ENCODE data around the gene ARID1B.

DNA sequence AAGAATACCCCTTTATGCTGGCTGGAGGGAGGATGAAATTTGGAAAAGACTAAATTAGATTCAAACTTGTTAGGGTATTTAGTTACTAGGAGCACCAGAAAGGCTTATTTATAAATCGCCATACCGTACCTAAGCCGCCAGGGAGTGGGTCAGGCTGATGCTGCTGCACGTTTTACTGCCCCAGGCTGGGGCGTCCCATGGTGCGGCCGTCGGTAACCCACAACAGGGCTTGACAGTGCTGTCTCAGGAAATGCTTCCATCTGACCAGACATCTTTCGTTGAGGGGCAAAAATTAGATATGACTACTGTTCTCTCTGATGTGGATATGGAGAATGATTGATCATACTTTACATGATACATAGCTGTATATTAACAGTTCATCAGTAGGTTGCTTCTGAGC, 52.9 kb downstream of the ARID1B start:
- TF ChIP-seq SP1 (IDR thresholded peaks at IDR 0.05; ENCODE audit: low read depth), result no peak
- TF ChIP-seq, protein P1, sequence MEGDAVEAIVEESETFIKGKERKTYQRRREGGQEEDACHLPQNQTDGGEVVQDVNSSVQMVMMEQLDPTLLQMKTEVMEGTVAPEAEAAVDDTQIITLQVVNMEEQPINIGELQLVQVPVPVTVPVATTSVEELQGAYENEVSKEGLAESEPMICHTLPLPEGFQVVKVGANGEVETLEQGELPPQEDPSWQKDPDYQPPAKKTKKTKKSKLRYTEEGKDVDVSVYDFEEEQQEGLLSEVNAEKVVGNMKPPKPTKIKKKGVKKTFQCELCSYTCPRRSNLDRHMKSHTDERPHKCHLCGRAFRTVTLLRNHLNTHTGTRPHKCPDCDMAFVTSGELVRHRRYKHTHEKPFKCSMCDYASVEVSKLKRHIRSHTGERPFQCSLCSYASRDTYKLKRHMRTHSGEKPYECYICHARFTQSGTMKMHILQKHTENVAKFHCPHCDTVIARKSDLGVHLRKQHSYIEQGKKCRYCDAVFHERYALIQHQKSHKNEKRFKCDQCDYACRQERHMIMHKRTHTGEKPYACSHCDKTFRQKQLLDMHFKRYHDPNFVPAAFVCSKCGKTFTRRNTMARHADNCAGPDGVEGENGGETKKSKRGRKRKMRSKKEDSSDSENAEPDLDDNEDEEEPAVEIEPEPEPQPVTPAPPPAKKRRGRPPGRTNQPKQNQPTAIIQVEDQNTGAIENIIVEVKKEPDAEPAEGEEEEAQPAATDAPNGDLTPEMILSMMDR (IDR thresholded peaks at IDR 0.05 in 2 of 3, conservative IDR thresholded peaks at IDR 0.05 in 1 of 3; ENCODE audit: borderline replicate concordance in 1 of 3, insufficient read depth in 1 of 3, low read depth in 2 of 3, low read length in 2 of 3), result no peak
- TF ChIP-seq ZNF274 (IDR thresholded peaks at IDR 0.05; ENCODE audit: low read depth, low read length), result no peak
- TF ChIP-seq, protein P2, sequence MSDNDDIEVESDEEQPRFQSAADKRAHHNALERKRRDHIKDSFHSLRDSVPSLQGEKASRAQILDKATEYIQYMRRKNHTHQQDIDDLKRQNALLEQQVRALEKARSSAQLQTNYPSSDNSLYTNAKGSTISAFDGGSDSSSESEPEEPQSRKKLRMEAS (IDR thresholded peaks at IDR 0.05), result no peak
- TF ChIP-seq POLR2A (IDR thresholded peaks at IDR 0.05; ENCODE audit: borderline replicate concordance, extremely low read depth, insufficient read depth, insufficient read length), result no peak
- TF ChIP-seq ELF1 (IDR thresholded peaks at IDR 0.05; ENCODE audit: borderline replicate concordance, low read depth), result no peak
- no peak for TF ChIP-seq POLR2AphosphoS5 (IDR thresholded peaks at IDR 0.05; ENCODE audit: low read depth, low read length)
- TF ChIP-seq, protein P3, sequence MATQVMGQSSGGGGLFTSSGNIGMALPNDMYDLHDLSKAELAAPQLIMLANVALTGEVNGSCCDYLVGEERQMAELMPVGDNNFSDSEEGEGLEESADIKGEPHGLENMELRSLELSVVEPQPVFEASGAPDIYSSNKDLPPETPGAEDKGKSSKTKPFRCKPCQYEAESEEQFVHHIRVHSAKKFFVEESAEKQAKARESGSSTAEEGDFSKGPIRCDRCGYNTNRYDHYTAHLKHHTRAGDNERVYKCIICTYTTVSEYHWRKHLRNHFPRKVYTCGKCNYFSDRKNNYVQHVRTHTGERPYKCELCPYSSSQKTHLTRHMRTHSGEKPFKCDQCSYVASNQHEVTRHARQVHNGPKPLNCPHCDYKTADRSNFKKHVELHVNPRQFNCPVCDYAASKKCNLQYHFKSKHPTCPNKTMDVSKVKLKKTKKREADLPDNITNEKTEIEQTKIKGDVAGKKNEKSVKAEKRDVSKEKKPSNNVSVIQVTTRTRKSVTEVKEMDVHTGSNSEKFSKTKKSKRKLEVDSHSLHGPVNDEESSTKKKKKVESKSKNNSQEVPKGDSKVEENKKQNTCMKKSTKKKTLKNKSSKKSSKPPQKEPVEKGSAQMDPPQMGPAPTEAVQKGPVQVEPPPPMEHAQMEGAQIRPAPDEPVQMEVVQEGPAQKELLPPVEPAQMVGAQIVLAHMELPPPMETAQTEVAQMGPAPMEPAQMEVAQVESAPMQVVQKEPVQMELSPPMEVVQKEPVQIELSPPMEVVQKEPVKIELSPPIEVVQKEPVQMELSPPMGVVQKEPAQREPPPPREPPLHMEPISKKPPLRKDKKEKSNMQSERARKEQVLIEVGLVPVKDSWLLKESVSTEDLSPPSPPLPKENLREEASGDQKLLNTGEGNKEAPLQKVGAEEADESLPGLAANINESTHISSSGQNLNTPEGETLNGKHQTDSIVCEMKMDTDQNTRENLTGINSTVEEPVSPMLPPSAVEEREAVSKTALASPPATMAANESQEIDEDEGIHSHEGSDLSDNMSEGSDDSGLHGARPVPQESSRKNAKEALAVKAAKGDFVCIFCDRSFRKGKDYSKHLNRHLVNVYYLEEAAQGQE (IDR thresholded peaks at IDR 0.05; ENCODE audit: low read depth), result no peak
- TF ChIP-seq EZH2 (IDR thresholded peaks at IDR 0.05), result no peak
